ENCODE results near the gene TAF1C. TPM values are rescaled to one million over a fixed set of nuclear protein-coding genes. Genes with fewer than 3 reads are reported as not detected.

TAF1C gene
- polyA plus RNA-seq, 1 of the 3 experiments (the other 2 are of a cell fraction), result 49.3 TPM

GRCh38 chr16:84194470-84195200 lies 7.8 kb upstream of the TAF1C start:
- H3F3A ChIP-seq (replicated peaks; ENCODE audit: insufficient read depth), result no peaks in the 10 kb centered on the region
- H3K27ac ChIP-seq (ENCODE audit: low read depth in 2 of 2, low read length in 1 of 2), result no peak overlapping the region
- no peak overlapping the region for H3K4me2 ChIP-seq
- H3K4me3 ChIP-seq (ENCODE audit: low read depth in 2 of 2, low read length in 1 of 2), result no peak overlapping the region
- no peaks in the 10 kb centered on the region for H3K4me1 ChIP-seq (ENCODE audit: control insufficient read depth in 1 of 2, insufficient read depth in 2 of 2, low read depth in 1 of 2, low read length in 1 of 2)
- no peak overlapping the region for H2AFZ ChIP-seq (ENCODE audit: low read depth)
- H3K9me2 ChIP-seq, result no peaks in the 10 kb centered on the region
- ChIA-PET CTCF (interaction anchor here (1.3 to 4.2 kb wide), 2 partner anchors 8 to 112 kb away, joined by 3 to 24 read pairs; partner anchors contain the start of gene TAF1C), POLR2A (no interaction called here)
- no peaks in the 10 kb centered on the region for H3K79me2 ChIP-seq (ENCODE audit: insufficient read depth)
- H3K9me3 ChIP-seq, result no peaks in the 10 kb centered on the region
- no peaks in the 10 kb centered on the region for H3K27me3 ChIP-seq (ENCODE audit: insufficient read depth)
- no peaks in the 10 kb centered on the region for H4K20me1 ChIP-seq (ENCODE audit: insufficient read depth)
- 73% methylated on average over 30 of the region's 34 CpGs for WGBS (ENCODE audit: low lambda C conversion rate)
- TF ChIP-seq USF2 (IDR thresholded peaks at IDR 0.05; ENCODE audit: borderline replicate concordance, low read depth, low read length) (no peak), EP300 (IDR thresholded peaks at IDR 0.05; ENCODE audit: borderline replicate concordance in 1 of 2, low read depth in 1 of 2, low read length in 1 of 2) (no peak), PBX3 (IDR thresholded peaks at IDR 0.05) (no peak), YY1 (IDR thresholded peaks at IDR 0.05; ENCODE audit: low read depth) (no peak), POLR2AphosphoS5 (IDR thresholded peaks at IDR 0.05; ENCODE audit: low read depth, low read length) (no peak), TAF1 (IDR thresholded peaks at IDR 0.05; ENCODE audit: borderline replicate concordance, low read depth, low read length) (no peak)
- no peak overlapping the region for H3K9ac ChIP-seq
- no peaks in the 10 kb centered on the region for H3K36me3 ChIP-seq (replicated peaks in 1 of 2; ENCODE audit: control insufficient read depth in 1 of 2, insufficient read depth in 2 of 2, low read length in 1 of 2)
- no peak for DNase-seq

GRCh38 chr16:84194018-84194417 lies 7.2 kb upstream of the TAF1C start:
- H3K4me1 ChIP-seq (ENCODE audit: control insufficient read depth in 1 of 2, insufficient read depth in 2 of 2, low read depth in 1 of 2, low read length in 1 of 2), result no peaks in the 10 kb centered on the region
- H2AFZ ChIP-seq (ENCODE audit: low read depth), result no peak overlapping the region
- H3K9me2 ChIP-seq, result no peaks in the 10 kb centered on the region
- TF ChIP-seq TAF1 (IDR thresholded peaks at IDR 0.05; ENCODE audit: borderline replicate concordance, low read depth, low read length), result no peak
- TF ChIP-seq SIN3A (IDR thresholded peaks at IDR 0.05; ENCODE audit: borderline replicate concordance, low read depth, low read length), result no peak
- no peak for TF ChIP-seq PBX3 (IDR thresholded peaks at IDR 0.05)
- no peak for TF ChIP-seq IRF3 (IDR thresholded peaks at IDR 0.05; ENCODE audit: low read depth, low read length)
- no peak for TF ChIP-seq EZH2phosphoT487 (IDR thresholded peaks at IDR 0.05; ENCODE audit: borderline replicate concordance, low read depth)
- TF ChIP-seq MEF2A (IDR thresholded peaks at IDR 0.05; ENCODE audit: borderline replicate concordance, low read depth), result no peak
- no peak for TF ChIP-seq TEAD4 (IDR thresholded peaks at IDR 0.05; ENCODE audit: borderline replicate concordance, insufficient read depth)
- TF ChIP-seq JUND (IDR thresholded peaks at IDR 0.05), result no peak
- TF ChIP-seq NRF1 (IDR thresholded peaks at IDR 0.05; ENCODE audit: low read depth, low read length), result no peak
- TF ChIP-seq MAX (IDR thresholded peaks at IDR 0.05; ENCODE audit: low read depth), result no peak
- no peak overlapping the region for H3K27ac ChIP-seq (ENCODE audit: low read depth in 2 of 2, low read length in 1 of 2)
- H3K27me3 ChIP-seq (ENCODE audit: insufficient read depth), result no peaks in the 10 kb centered on the region
- no peak overlapping the region for H3K4me2 ChIP-seq
- H3K9me3 ChIP-seq, result no peaks in the 10 kb centered on the region
- H4K20me1 ChIP-seq (ENCODE audit: insufficient read depth), result no peaks in the 10 kb centered on the region
- no peak overlapping the region for H3K9ac ChIP-seq
- no peaks in the 10 kb centered on the region for H3K36me3 ChIP-seq (replicated peaks in 1 of 2; ENCODE audit: control insufficient read depth in 1 of 2, insufficient read depth in 2 of 2, low read length in 1 of 2)
- no peak for DNase-seq
- no peaks in the 10 kb centered on the region for H3K79me2 ChIP-seq (ENCODE audit: insufficient read depth)
- CTCF ChIA-PET, result interaction anchor here (1.2 kb wide), 1 partner anchor 114 kb away, joined by 3 read pairs; no protein-coding TSS in a partner anchor
- WGBS (ENCODE audit: low lambda C conversion rate), result 93% methylated on average over 7 of the region's 11 CpGs
- POLR2A ChIA-PET, result no interaction called here
- no peak overlapping the region for H3K4me3 ChIP-seq (ENCODE audit: low read depth in 2 of 2, low read length in 1 of 2)
- no peaks in the 10 kb centered on the region for H3F3A ChIP-seq (replicated peaks; ENCODE audit: insufficient read depth)
